GM21825 (cell line): ENCODE data around the gene SF3B3.
"Not testable (repeated sequence)": the region's sequence is repeated elsewhere in the genome, so short reads cannot be mapped to it uniquely, and the experiment has no call there.

Experiments used
- ATAC-seq: cut with Tn5 transposase; IDR thresholded peaks from one replicate; pipeline ENCODE4 v1.9.1; 2021; ENCODE audit warnings: mild to moderate bottlenecking, moderate library complexity; ENCODE audit not compliant: unreplicated experiment

Gene SF3B3

GRCh38 chr16:70586731-70587130 is 63.1 kb downstream of the SF3B3 start:
- ATAC-seq: no peak

DNA sequence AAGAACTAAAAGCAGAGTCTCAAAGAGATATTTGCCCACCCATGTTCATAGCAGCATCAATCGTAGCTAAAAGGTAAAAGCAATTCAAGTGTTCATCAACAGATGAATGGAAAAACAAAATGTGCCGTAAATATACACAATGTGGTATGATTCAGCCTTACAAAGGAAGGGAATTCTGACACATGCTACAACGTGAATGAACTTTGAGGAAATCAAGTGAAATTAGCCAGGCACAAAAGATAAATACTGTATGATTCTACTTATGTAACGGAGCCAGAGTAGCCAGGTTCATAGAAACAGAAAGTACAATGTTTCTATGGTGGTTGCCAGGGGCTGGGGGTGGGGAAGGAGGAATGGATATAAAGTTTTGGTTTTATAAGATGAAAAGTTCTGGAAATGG is 64.9 kb downstream of the SF3B3 start:
- no peak for ATAC-seq

DNA sequence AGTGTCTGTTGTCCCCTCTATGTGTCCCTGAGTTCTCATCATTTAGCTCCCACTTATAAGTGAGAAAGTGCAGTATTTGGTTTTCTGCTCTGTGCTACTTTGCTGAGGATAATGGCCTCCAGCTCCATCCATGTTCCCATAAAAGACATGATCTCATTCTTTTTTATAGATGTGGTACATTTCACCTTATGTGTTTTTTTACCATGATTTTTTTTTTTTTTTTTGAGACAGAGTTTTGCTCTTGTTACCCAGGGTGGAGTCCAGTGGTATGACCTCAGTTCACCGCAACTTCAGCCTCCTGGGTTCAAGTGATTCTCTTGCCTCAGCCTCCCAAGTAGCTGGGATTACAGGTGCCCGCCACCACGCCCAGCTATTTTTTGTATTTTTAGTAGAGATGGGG is 65.8 kb downstream of the SF3B3 start:
- not testable (repeated sequence) for ATAC-seq

DNA sequence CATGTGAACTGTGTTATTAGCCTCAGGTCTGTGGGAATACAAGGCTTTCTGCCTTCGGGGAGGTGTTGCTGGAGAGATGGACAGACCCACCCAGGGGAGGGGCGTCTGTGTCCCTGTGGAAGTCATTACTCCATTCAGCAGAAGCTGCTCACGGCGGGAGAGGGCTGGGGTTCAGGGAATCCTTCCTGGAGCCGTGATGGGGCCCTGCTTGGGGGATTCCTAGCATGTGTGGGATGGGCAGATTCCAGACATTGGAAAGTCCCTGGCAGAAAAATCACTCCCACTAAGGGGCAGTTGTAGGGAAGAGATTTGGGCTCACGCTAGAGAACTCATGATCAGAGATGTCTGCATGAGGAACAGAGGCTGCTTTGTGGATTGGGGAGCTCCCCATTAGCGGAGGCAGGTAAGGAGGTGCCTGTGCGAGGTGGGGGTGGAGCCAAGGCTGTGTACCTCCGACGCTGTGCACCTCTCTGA is 66.4 kb downstream of the SF3B3 start:
- ATAC-seq: no peak

GRCh38 chr16:70590722-70591415 is 67.3 kb downstream of the SF3B3 start:
- ATAC-seq: no peak

DNA sequence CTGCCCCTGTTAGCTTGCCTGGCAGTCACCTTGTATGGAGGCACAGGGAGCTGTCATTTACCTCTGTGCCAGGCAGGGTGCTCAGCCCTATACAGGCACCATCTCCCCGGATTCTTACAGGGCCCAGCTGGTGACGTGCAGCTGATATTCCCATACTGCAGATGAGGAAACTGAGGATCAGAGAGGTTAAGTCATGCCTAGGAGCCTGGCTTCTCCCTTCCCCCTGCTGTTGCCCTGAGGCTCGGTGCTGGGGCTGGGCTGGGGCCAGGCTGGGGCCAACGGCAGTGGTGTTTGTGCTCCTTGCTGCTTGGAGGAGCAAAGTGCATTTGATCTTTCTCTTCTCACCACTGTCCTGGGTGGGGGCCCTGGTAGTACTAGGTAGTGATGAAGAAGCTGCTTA is 68.0 kb downstream of the SF3B3 start:
- ATAC-seq: no peak

- ATAC-seq: no peak
Measured at GRCh38 chr16:70592106-70592571, 68.5 kb downstream of the SF3B3 start.

GRCh38 chr16:70593544-70593943 is 69.9 kb downstream of the SF3B3 start:
- ATAC-seq: no peak

GRCh38 chr16:70594569-70594968 is 71.0 kb downstream of the SF3B3 start:
- ATAC-seq: no peak

DNA sequence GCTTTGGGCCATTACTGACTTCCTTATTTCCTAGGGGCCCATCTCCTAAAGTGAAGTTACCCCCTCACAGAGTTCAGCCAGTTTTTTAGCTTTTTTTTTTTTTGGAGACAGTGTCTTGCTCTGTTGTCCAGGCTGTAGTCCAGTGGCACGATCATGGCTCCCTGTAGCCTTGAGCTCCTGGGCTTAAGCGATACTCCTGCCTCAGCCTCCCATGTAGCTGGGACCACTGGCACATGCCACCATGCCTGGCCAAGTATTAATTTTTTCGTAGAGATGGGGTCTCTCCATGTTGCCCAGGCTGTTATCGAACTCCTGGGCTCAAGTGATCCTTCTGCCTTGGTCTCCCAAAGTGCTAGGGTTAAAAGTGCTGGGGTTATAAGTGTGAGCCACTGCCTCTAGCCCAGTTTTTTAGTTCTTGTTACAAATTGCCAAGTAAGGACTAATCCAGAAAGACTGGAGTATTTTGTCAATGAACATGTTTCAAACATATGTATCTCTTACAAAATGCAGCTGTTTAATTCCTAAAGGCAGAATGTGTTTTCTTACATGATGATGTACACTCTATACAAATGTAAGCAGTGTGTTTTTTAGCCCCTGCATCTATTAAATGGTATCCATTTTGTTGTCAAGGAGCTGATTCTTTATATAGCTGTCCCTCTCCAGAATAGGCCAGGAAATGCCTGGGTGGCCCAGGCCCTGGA is 73.7 kb downstream of the SF3B3 start:
- ATAC-seq: no peak

- ATAC-seq: no peak
Measured at GRCh38 chr16:70598937-70599503, 75.4 kb downstream of the SF3B3 start.

- no peak for ATAC-seq
Measured at GRCh38 chr16:70600730-70601129, 77.1 kb downstream of the SF3B3 start.

GRCh38 chr16:70601576-70602575 is 78.3 kb downstream of the SF3B3 start:
- no peak for ATAC-seq

DNA sequence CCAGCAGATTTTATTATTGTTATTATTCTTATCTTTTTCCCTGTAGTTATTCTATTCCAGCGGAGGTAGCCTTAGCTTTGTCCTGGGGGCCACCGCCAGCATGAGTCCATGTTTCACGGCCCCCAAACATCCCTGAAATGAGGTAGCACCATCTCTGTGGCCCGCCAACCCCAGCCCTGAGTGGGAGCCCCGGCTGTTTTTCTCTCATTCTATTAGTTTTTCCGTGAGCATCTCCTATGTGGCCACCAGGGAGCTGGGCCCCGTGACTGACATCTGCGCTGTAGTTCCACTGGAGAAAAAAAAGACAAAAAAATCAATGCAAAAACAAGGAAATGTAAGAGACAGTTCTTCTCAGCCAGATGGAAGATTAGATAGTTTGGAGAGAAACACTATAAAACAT is 79.2 kb downstream of the SF3B3 start:
- ATAC-seq: no peak

GRCh38 chr16:70604407-70605282 is 81.0 kb downstream of the SF3B3 start:
- ATAC-seq: no peak

GRCh38 chr16:70605283-70605657 is 81.7 kb downstream of the SF3B3 start:
- ATAC-seq: no peak

DNA sequence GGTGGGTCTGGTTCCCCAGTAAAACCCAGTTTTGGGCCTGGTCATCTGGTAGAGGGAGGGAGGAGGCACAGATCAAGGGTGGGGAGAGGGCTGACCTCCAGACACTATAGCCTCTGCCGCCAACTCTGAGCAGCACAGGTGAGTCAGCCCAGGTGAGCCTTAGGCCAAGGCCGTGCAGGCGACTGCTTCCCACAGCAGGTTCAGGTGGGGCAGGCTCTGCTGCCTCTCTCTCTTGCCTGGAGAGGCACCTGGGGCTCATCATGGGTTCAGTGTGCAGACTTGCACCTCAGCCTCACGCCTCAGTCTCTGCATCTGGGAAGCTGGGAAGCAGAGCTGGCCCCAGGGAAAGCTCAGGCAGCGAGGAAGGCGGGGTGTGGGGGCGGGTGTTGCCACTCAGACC is 84.9 kb downstream of the SF3B3 start:
- no peak for ATAC-seq

- no peak for ATAC-seq
Measured at GRCh38 chr16:70610273-70611223, 86.9 kb downstream of the SF3B3 start.

GRCh38 chr16:70611224-70611598 is 87.6 kb downstream of the SF3B3 start:
- ATAC-seq: no peak
